ENCODE data around the gene COL6A3. TPM values are rescaled to one million over a fixed set of nuclear protein-coding genes. Genes with fewer than 3 reads are reported as not detected.

COL6A3 gene
- total RNA-seq, 1 experiment from 2014 or later = 0.86 TPM

DNA sequence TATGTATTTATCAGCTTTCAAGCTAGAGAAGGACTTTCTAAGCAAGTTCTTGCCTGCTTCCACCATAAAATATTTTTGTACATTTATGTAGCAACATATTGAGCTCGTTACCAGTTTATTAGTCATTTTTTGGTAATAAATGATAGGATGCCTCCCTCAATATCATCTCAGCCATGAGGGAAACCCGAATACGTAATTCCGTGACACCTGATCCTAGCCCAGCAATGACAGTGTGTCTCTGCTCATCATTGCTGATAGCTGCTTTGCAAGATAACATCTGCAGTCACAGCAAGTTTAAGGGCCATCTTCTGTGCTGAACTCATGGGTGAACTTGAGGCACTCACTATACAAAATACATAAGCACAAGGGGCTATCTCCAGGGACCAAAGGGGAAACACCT lies 62.2 kb downstream of the COL6A3 start:
- TF ChIP-seq EZH2 (IDR thresholded peaks at IDR 0.05; ENCODE audit: borderline replicate concordance, low read depth, low read length, poor library complexity, severe bottlenecking) (no peak), CTCF (conservative IDR thresholded peaks at IDR 0.05; ENCODE audit: low read depth, low read length) (no peak)
- no peak for DNase-seq (ENCODE audit: low spot score)
- CTCF ChIA-PET = no interaction called here
- intact Hi-C loops (cut with micrococcal nuclease; ENCODE audit: unreplicated experiment) = no loop called here
- H3K4me1 ChIP-seq (ENCODE audit: insufficient read depth, low read length, poor library complexity, severe bottlenecking) = no peaks in the 10 kb centered on the region
- BruUV-seq (replicated peaks) = no TSS peak
- H3K27ac ChIP-seq (ENCODE audit: low read depth, low read length, poor library complexity, severe bottlenecking) = no peak overlapping the region
- no peaks in the 10 kb centered on the region for H3K9me3 ChIP-seq (ENCODE audit: low read depth, low read length, poor library complexity, severe bottlenecking)
- no peaks in the 10 kb centered on the region for H3K36me3 ChIP-seq (ENCODE audit: insufficient read depth, low read length, poor library complexity, severe bottlenecking)
- H3K27me3 ChIP-seq (replicated peaks; ENCODE audit: insufficient read depth, low read depth, low read length, poor library complexity) = peaks cover 47% of the 10 kb centered on the region
- POLR2A ChIA-PET (ENCODE audit: low non-redundant PET) = no interaction called here
- H3K4me3 ChIP-seq (ENCODE audit: low read depth, low read length, poor library complexity, severe bottlenecking) = no peak overlapping the region

DNA sequence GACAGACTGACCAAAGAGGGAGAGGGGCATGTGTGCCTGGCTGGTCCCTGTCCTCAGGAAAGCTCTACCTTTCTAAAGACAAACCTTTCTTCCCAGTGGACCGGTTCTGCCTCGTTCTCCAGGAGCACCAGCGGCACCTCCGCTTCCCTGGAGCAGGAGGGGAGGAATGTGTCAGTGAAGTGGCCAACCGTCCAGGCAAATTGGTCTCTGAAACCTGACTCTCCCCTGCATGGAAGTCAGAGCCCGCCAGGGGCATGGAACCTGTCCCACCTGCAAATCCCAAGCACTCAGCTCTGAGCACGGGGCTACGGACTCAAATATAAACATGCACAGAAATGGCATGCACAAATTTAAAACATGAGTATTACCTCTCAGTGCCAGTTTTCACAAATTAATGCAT lies 62.9 kb downstream of the COL6A3 start:
- CTCF ChIA-PET = no interaction called here
- no peak overlapping the region for H3K27ac ChIP-seq (ENCODE audit: low read depth, low read length, poor library complexity, severe bottlenecking)
- TF ChIP-seq EZH2 (IDR thresholded peaks at IDR 0.05; ENCODE audit: borderline replicate concordance, low read depth, low read length, poor library complexity, severe bottlenecking) (no peak), CTCF (conservative IDR thresholded peaks at IDR 0.05; ENCODE audit: low read depth, low read length) (no peak)
- no TSS peak for BruUV-seq (replicated peaks)
- no peaks in the 10 kb centered on the region for H3K9me3 ChIP-seq (ENCODE audit: low read depth, low read length, poor library complexity, severe bottlenecking)
- DNase-seq (ENCODE audit: low spot score) = no peak
- POLR2A ChIA-PET (ENCODE audit: low non-redundant PET) = no interaction called here
- intact Hi-C loops (cut with micrococcal nuclease; ENCODE audit: unreplicated experiment) = no loop called here
- no peaks in the 10 kb centered on the region for H3K36me3 ChIP-seq (ENCODE audit: insufficient read depth, low read length, poor library complexity, severe bottlenecking)
- peaks cover 40% of the 10 kb centered on the region for H3K27me3 ChIP-seq (replicated peaks; ENCODE audit: insufficient read depth, low read depth, low read length, poor library complexity)
- H3K4me1 ChIP-seq (ENCODE audit: insufficient read depth, low read length, poor library complexity, severe bottlenecking) = no peaks in the 10 kb centered on the region
- H3K4me3 ChIP-seq (ENCODE audit: low read depth, low read length, poor library complexity, severe bottlenecking) = no peak overlapping the region

DNA sequence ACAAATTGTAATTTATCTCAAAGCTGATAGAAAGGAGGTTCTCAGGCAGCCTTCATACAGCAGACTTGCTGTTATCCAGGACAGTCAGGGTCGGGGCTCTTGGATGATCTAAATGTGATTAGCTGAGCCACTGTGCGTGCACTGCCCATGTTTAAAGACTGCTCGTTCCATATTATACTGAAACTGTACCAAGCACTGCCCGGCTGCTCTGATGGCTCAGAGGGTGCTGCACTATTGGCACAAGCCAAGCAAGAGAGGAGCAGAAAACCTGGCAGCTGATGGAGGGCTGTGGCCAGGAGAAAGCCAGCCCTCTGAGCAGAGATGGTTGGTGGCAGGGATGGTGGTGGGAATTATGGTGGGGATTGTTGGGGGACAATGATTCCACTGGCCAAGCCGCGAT lies 63.4 kb downstream of the COL6A3 start:
- TF ChIP-seq EZH2 (IDR thresholded peaks at IDR 0.05; ENCODE audit: borderline replicate concordance, low read depth, low read length, poor library complexity, severe bottlenecking) (no peak), CTCF (conservative IDR thresholded peaks at IDR 0.05; ENCODE audit: low read depth, low read length) (no peak)
- no peak overlapping the region for H3K27ac ChIP-seq (ENCODE audit: low read depth, low read length, poor library complexity, severe bottlenecking)
- CTCF ChIA-PET = no interaction called here
- BruUV-seq (replicated peaks) = no TSS peak
- intact Hi-C loops (cut with micrococcal nuclease; ENCODE audit: unreplicated experiment) = no loop called here
- H3K9me3 ChIP-seq (ENCODE audit: low read depth, low read length, poor library complexity, severe bottlenecking) = no peaks in the 10 kb centered on the region
- peaks cover 40% of the 10 kb centered on the region for H3K27me3 ChIP-seq (replicated peaks; ENCODE audit: insufficient read depth, low read depth, low read length, poor library complexity)
- H3K36me3 ChIP-seq (ENCODE audit: insufficient read depth, low read length, poor library complexity, severe bottlenecking) = no peaks in the 10 kb centered on the region
- POLR2A ChIA-PET (ENCODE audit: low non-redundant PET) = no interaction called here
- no peak for DNase-seq (ENCODE audit: low spot score)
- H3K4me3 ChIP-seq (ENCODE audit: low read depth, low read length, poor library complexity, severe bottlenecking) = no peak overlapping the region
- no peaks in the 10 kb centered on the region for H3K4me1 ChIP-seq (ENCODE audit: insufficient read depth, low read length, poor library complexity, severe bottlenecking)

Measured in A673 (cell line).